Testis (tissue), 3 donors: ENCODE data around the gene TOGARAM1. TPM values are rescaled to one million over a fixed set of nuclear protein-coding genes. Genes with fewer than 3 reads are reported as not detected.
A peak's percentile ranks its signal among the peaks of the same experiment; 100 is the strongest.
"Not testable (repeated sequence)": the region's sequence is repeated elsewhere in the genome, so short reads cannot be mapped to it uniquely, and the experiment has no call there.

Source experiments
- DNase-seq: peaks from one replicate; pipeline ENCODE4 v3.0.0-alpha.2; 2019
- H3K27ac ChIP-seq, 2 donors: fragments of 200-600 bp; sonication (generic); one replicate each; pipeline ENCODE4 v1.5.1; 2019
- H3K27me3 ChIP-seq: fragments of 200-600 bp; sonication (generic); one replicate; pipeline ENCODE4 v1.5.1; 2019
- H3K36me3 ChIP-seq: fragments of 200-600 bp; sonication (generic); one replicate; pipeline ENCODE4 v1.5.1; 2017; ENCODE audit warnings: low read depth; ENCODE audit errors: missing control alignments
- H3K4me1 ChIP-seq: fragments of 200-600 bp; sonication (generic); one replicate; pipeline ENCODE4 v1.5.1; 2019
- H3K4me3 ChIP-seq, 2 donors: fragments of 200-600 bp; sonication (generic); one replicate each; pipeline ENCODE4 v1.5.1; 2017 to 2019
- H3K9me3 ChIP-seq: fragments of 200-600 bp; sonication (generic); one replicate; pipeline ENCODE4 v1.5.1; 2017
- CTCF ChIP-seq, 3 experiments: fragments of 450-650 bp in 2 of 3; fragments of 200-600 bp in 1 of 3; sonication (generic) in 1 of 3; IDR thresholded peaks; one replicate each; pipeline ENCODE4 v1.5.1; 2016 to 2019; ENCODE audit warnings: antibody characterized with exemption in 3 of 3, mild to moderate bottlenecking in 2 of 3, moderate library complexity in 1 of 3
- POLR2A ChIP-seq: fragments of 450-650 bp; IDR thresholded peaks from one replicate; pipeline ENCODE4 v1.6.1; 2017; ENCODE audit warnings: antibody characterized with exemption, mild to moderate bottlenecking, moderate library complexity
- WGBS, 2 donors: methylation state at CpG; one replicate each; pipeline ENCODE4 v1.1.5; 2018; 5-methylcytosine and 5-hydroxymethylcytosine counted together
- intact Hi-C: fragments of 100-400 bp; cut with DNase I; formaldehyde crosslinking; loops from one replicate; pipeline ENCODE4 v1.15.1; 2023; ENCODE audit warnings: low total_unique reads
- polyA plus RNA-seq: library from polyadenylated mRNA; stranded (reverse); fragments of 350-450 nt; fragmentation: Illumina TruSeq; extraction: RNeasy Lipid Tissue Mini Kit (QIAGEN cat#74804); gene quantifications from one replicate; pipeline ENCODE4 v1.2.3, GENCODE V29; 2014; ENCODE audit warnings: low read depth, low replicate concordance; ENCODE audit not compliant: insufficient read depth
- total RNA-seq, 2 donors: library from RNA; depleted of rRNA; stranded (reverse); fragments of >200 nt; gene quantifications; one replicate each; pipeline ENCODE4 v1.2.3, GENCODE V29; 2016

Gene TOGARAM1
- total and polyA plus RNA-seq, 3 donors from 2014 or later: 16.6 to 33.0 (median 32.6) TPM

- no peak overlapping the region for H3K4me3 ChIP-seq
- 88 to 94% methylated on average over 1 of the region's 1 CpG for WGBS, 2 donors
- no peaks in the 10 kb centered on the region for H3K36me3 ChIP-seq
- TF ChIP-seq CTCF (IDR thresholded peaks at IDR 0.05) (no peak), POLR2A (no peak)
- H3K9me3 ChIP-seq: no peaks in the 10 kb centered on the region
- intact Hi-C loops: no loop called here
- no peaks in the 10 kb centered on the region for H3K27me3 ChIP-seq
- no peaks in the 10 kb centered on the region for H3K4me1 ChIP-seq
- no peak overlapping the region for H3K27ac ChIP-seq
- DNase-seq: no peak
These were observed 108.2 kb downstream of the TOGARAM1 start for GRCh38 chr14:45070215-45070614.

- TF ChIP-seq CTCF (IDR thresholded peaks at IDR 0.05) (no peak), POLR2A (no peak)
- no peaks in the 10 kb centered on the region for H3K9me3 ChIP-seq
- H3K27ac ChIP-seq: no peak overlapping the region
- H3K27me3 ChIP-seq: no peaks in the 10 kb centered on the region
- no peaks in the 10 kb centered on the region for H3K4me1 ChIP-seq
- WGBS, 2 donors: 81 to 84% methylated on average over 6 of the region's 6 CpGs
- no peaks in the 10 kb centered on the region for H3K36me3 ChIP-seq
- intact Hi-C loops: no loop called here
- DNase-seq: no peak
- no peak overlapping the region for H3K4me3 ChIP-seq
These were observed 110.1 kb downstream of the TOGARAM1 start for GRCh38 chr14:45072126-45072525.

GRCh38 chr14:45073231-45073879 lies 111.4 kb downstream of the TOGARAM1 start:
- H3K36me3 ChIP-seq: no peaks in the 10 kb centered on the region
- H3K27me3 ChIP-seq: no peaks in the 10 kb centered on the region
- TF ChIP-seq CTCF (IDR thresholded peaks at IDR 0.05) (no peak), POLR2A (no peak)
- H3K4me1 ChIP-seq: no peaks in the 10 kb centered on the region
- H3K27ac ChIP-seq: no peak overlapping the region
- intact Hi-C loops: no loop called here
- DNase-seq: no peak
- 87 to 90% methylated on average over 5 of the region's 5 CpGs for WGBS, 2 donors
- no peak overlapping the region for H3K4me3 ChIP-seq
- H3K9me3 ChIP-seq: no peaks in the 10 kb centered on the region

- no peak overlapping the region for H3K27ac ChIP-seq
- intact Hi-C loops: no loop called here
- DNase-seq: no peak
- H3K4me3 ChIP-seq: no peak overlapping the region
- peaks cover 3% of the 10 kb centered on the region for H3K4me1 ChIP-seq
- TF ChIP-seq CTCF (IDR thresholded peaks at IDR 0.05): no peak
- TF ChIP-seq POLR2A: no peak
- H3K36me3 ChIP-seq: no peaks in the 10 kb centered on the region
- WGBS, 2 donors: 91 to 93% methylated on average over 1 of the region's 1 CpG
- H3K9me3 ChIP-seq: no peaks in the 10 kb centered on the region
- no peaks in the 10 kb centered on the region for H3K27me3 ChIP-seq
These were observed 116.3 kb downstream of the TOGARAM1 start for GRCh38 chr14:45078323-45078722.

GRCh38 chr14:45080416-45080968 lies 118.5 kb downstream of the TOGARAM1 start:
- H3K36me3 ChIP-seq, intact Hi-C loops, H3K4me1 ChIP-seq, H3K27me3 ChIP-seq, H3K9me3 ChIP-seq, DNase-seq: not testable (repeated sequence)
- Histone ChIP-seq H3K27ac (peak overlapping the region in 1 of 2 donors; percentile 19), H3K4me3 (peak overlapping the region; percentile 22 to 34)
- WGBS, 2 donors: 85% methylated on average over 40 of the region's 40 CpGs; no CpG with 5 or more reads in 1 of the 2 donors

GRCh38 chr14:45081096-45081495 lies 119.1 kb downstream of the TOGARAM1 start:
- WGBS, 2 donors: 80 to 86% methylated on average over 1 to 3 of the region's 3 CpGs
- H3K36me3 ChIP-seq, DNase-seq, H3K4me3 ChIP-seq, H3K9me3 ChIP-seq, H3K27me3 ChIP-seq, H3K27ac ChIP-seq, H3K4me1 ChIP-seq, intact Hi-C loops: not testable (repeated sequence)
